ENCODE results near the gene NUP42.

The NUP42 gene

GRCh38 chr7:23214423-23214822, 32.6 kb downstream of the NUP42 start:
- no peak overlapping the region for H3K4me2 ChIP-seq (ENCODE audit: low read depth, low read length, poor library complexity, severe bottlenecking)
- H3K4me1 ChIP-seq (ENCODE audit: insufficient read depth, low read length, poor library complexity, severe bottlenecking), result no peaks in the 10 kb centered on the region
- no peaks in the 10 kb centered on the region for H3K9me2 ChIP-seq (replicated peaks; ENCODE audit: low read depth, low read length)
- no peaks in the 10 kb centered on the region for H3K9me3 ChIP-seq (ENCODE audit: insufficient read depth, low read depth, low read length)
- H3F3A ChIP-seq (ENCODE audit: low read depth), result no peaks in the 10 kb centered on the region
- no peaks in the 10 kb centered on the region for H4K20me1 ChIP-seq (ENCODE audit: insufficient read depth, low read length, poor library complexity, severe bottlenecking)
- H3K9ac ChIP-seq (ENCODE audit: low read depth, low read length, poor library complexity, severe bottlenecking), result no peak overlapping the region
- no peak overlapping the region for H2AFZ ChIP-seq (ENCODE audit: low read length)
- H3K27me3 ChIP-seq (ENCODE audit: insufficient read depth, low read length, poor library complexity, severe bottlenecking), result no peaks in the 10 kb centered on the region
- H3K36me3 ChIP-seq (ENCODE audit: insufficient read depth, low read length), result no peaks in the 10 kb centered on the region
- H3K4me3 ChIP-seq (ENCODE audit: low read length, poor library complexity, severe bottlenecking), result no peak overlapping the region
- no peaks in the 10 kb centered on the region for H3K79me2 ChIP-seq (ENCODE audit: insufficient read depth, low read length)
- no peak for TF ChIP-seq CTCF (conservative IDR thresholded peaks at IDR 0.05; ENCODE audit: low read length)
- TF ChIP-seq EZH2phosphoT487 (IDR thresholded peaks at IDR 0.05; ENCODE audit: borderline replicate concordance), result no peak

GRCh38 chr7:23214938-23215337, 33.1 kb downstream of the NUP42 start:
- Histone ChIP-seq H3K9ac (ENCODE audit: low read depth, low read length, poor library complexity, severe bottlenecking) (no peak overlapping the region), H3K4me1 (ENCODE audit: insufficient read depth, low read length, poor library complexity, severe bottlenecking) (no peaks in the 10 kb centered on the region), H3K9me2 (replicated peaks; ENCODE audit: low read depth, low read length) (no peaks in the 10 kb centered on the region), H2AFZ (ENCODE audit: low read length) (no peak overlapping the region), H3F3A (ENCODE audit: low read depth) (no peaks in the 10 kb centered on the region), H3K27me3 (ENCODE audit: insufficient read depth, low read length, poor library complexity, severe bottlenecking) (no peaks in the 10 kb centered on the region), H3K36me3 (ENCODE audit: insufficient read depth, low read length) (no peaks in the 10 kb centered on the region), H3K79me2 (ENCODE audit: insufficient read depth, low read length) (no peaks in the 10 kb centered on the region), H4K20me1 (ENCODE audit: insufficient read depth, low read length, poor library complexity, severe bottlenecking) (no peaks in the 10 kb centered on the region), H3K4me3 (ENCODE audit: low read length, poor library complexity, severe bottlenecking) (no peak overlapping the region), H3K9me3 (ENCODE audit: insufficient read depth, low read depth, low read length) (no peaks in the 10 kb centered on the region), H3K4me2 (ENCODE audit: low read depth, low read length, poor library complexity, severe bottlenecking) (no peak overlapping the region)
- no peak for TF ChIP-seq EZH2phosphoT487 (IDR thresholded peaks at IDR 0.05; ENCODE audit: borderline replicate concordance)
- TF ChIP-seq CTCF (conservative IDR thresholded peaks at IDR 0.05; ENCODE audit: low read length), result no peak

- Histone ChIP-seq H3K9ac (ENCODE audit: low read depth, low read length, poor library complexity, severe bottlenecking) (no peak overlapping the region), H3K4me2 (ENCODE audit: low read depth, low read length, poor library complexity, severe bottlenecking) (no peak overlapping the region), H3K4me3 (ENCODE audit: low read length, poor library complexity, severe bottlenecking) (no peak overlapping the region), H3K79me2 (ENCODE audit: insufficient read depth, low read length) (no peaks in the 10 kb centered on the region), H3K9me3 (ENCODE audit: insufficient read depth, low read depth, low read length) (no peaks in the 10 kb centered on the region), H3F3A (ENCODE audit: low read depth) (no peaks in the 10 kb centered on the region), H3K36me3 (ENCODE audit: insufficient read depth, low read length) (no peaks in the 10 kb centered on the region), H3K27me3 (ENCODE audit: insufficient read depth, low read length, poor library complexity, severe bottlenecking) (no peaks in the 10 kb centered on the region), H3K9me2 (replicated peaks; ENCODE audit: low read depth, low read length) (no peaks in the 10 kb centered on the region), H4K20me1 (ENCODE audit: insufficient read depth, low read length, poor library complexity, severe bottlenecking) (no peaks in the 10 kb centered on the region), H3K4me1 (ENCODE audit: insufficient read depth, low read length, poor library complexity, severe bottlenecking) (no peaks in the 10 kb centered on the region), H2AFZ (ENCODE audit: low read length) (no peak overlapping the region)
- TF ChIP-seq CTCF (conservative IDR thresholded peaks at IDR 0.05; ENCODE audit: low read length), result no peak
- no peak for TF ChIP-seq EZH2phosphoT487 (IDR thresholded peaks at IDR 0.05; ENCODE audit: borderline replicate concordance)
Observed at GRCh38 chr7:23216021-23216420, 34.2 kb downstream of the NUP42 start.

Data from Loucy (cell line).